ENCODE results near the gene TOR2A. TPM values are rescaled to one million over a fixed set of nuclear protein-coding genes. Genes with fewer than 3 reads are reported as not detected.
A peak's percentile ranks its signal among the peaks of the same experiment; 100 is the strongest.

The TOR2A gene
- total RNA-seq, 6 donors from 2014 or later = 11.4 to 27.2 (median 21.0) TPM

DNA sequence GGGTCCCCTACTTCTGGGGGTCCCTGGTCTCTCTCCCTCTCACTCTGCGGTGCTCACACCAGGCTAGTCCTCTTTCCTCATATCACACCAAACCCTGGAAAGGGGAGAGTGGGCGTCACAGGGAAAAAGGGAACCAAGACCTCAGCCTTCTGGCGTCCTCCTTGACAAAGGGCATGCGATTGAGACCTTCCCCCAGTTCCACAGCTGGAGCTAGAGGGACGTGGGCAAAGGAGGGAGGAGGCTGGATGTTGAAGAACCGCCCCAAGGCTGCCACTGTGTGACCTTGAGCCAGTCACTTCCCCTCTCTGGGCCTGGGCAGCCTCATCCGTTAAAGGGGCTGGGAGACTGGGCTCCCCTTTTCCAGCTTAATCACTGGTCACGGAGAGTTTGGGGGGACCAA, 18.5 kb upstream of the TOR2A start:
- H3K9me3 ChIP-seq = no peaks in the 10 kb centered on the region
- peak overlapping the region in 3 of 4 donors; percentile 56 to 89 (median 87) for H3K27ac ChIP-seq
- H3K4me1 ChIP-seq = peaks cover 4 to 26% (median 14%) of the 10 kb centered on the region in 4 donors
- H3K36me3 ChIP-seq = peaks cover 0 to 57% (median 35%) of the 10 kb centered on the region in 4 donors
- no peak for TF ChIP-seq EP300 (IDR thresholded peaks at IDR 0.05)
- TF ChIP-seq, protein P1, sequence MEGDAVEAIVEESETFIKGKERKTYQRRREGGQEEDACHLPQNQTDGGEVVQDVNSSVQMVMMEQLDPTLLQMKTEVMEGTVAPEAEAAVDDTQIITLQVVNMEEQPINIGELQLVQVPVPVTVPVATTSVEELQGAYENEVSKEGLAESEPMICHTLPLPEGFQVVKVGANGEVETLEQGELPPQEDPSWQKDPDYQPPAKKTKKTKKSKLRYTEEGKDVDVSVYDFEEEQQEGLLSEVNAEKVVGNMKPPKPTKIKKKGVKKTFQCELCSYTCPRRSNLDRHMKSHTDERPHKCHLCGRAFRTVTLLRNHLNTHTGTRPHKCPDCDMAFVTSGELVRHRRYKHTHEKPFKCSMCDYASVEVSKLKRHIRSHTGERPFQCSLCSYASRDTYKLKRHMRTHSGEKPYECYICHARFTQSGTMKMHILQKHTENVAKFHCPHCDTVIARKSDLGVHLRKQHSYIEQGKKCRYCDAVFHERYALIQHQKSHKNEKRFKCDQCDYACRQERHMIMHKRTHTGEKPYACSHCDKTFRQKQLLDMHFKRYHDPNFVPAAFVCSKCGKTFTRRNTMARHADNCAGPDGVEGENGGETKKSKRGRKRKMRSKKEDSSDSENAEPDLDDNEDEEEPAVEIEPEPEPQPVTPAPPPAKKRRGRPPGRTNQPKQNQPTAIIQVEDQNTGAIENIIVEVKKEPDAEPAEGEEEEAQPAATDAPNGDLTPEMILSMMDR (IDR thresholded peaks at IDR 0.05) = no peak
- TF ChIP-seq POLR2AphosphoS5 (IDR thresholded peaks at IDR 0.05) = no peak
- no peak for TF ChIP-seq POLR2A (IDR thresholded peaks at IDR 0.05)
- 59 to 64% methylated on average over 7 to 8 of the region's 8 CpGs for WGBS, 2 donors
- DNase-seq (no peak), ATAC-seq (ENCODE audit: low FRiP score in 2 of 2) (no peak)
- H3K27me3 ChIP-seq = peaks cover 0 to 16% (median 4%) of the 10 kb centered on the region in 4 donors
- H3K4me3 ChIP-seq = peak overlapping the region in 1 of 4 donors; percentile 47

DNA sequence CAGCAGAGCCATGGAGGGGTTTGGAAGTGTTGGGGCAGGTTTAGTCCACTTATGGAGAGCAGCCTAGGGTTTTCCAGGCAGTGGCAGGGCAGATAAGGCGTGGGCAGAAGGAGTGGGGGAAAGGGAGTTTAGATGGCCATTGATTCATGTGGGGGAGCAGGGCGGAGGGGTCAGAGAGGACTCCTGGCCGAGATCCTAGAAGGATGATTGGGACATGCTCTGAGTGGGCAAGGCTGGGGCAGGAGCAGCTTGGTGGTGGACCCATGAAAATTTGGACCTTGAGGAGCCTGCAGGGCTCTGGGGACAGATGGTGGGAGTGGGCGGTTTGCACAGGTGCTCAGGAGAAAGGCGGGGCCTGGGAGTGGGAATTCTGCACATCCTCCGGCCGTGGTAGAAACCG, 18.1 kb upstream of the TOR2A start:
- WGBS, 2 donors = 76 to 84% methylated on average over 7 to 8 of the region's 8 CpGs
- H3K9me3 ChIP-seq = no peaks in the 10 kb centered on the region
- peak overlapping the region in 2 of 4 donors; percentile 87 to 89 for H3K27ac ChIP-seq
- ATAC-seq (ENCODE audit: low FRiP score in 2 of 2) = no peak
- peaks cover 0 to 62% (median 40%) of the 10 kb centered on the region in 4 donors for H3K36me3 ChIP-seq
- H3K27me3 ChIP-seq = peaks cover 0 to 16% (median 4%) of the 10 kb centered on the region in 4 donors
- H3K4me3 ChIP-seq = no peak overlapping the region
- H3K4me1 ChIP-seq = peaks cover 4 to 21% (median 14%) of the 10 kb centered on the region in 4 donors
- DNase-seq = no peak
- no peak for TF ChIP-seq EP300 (IDR thresholded peaks at IDR 0.05)

DNA sequence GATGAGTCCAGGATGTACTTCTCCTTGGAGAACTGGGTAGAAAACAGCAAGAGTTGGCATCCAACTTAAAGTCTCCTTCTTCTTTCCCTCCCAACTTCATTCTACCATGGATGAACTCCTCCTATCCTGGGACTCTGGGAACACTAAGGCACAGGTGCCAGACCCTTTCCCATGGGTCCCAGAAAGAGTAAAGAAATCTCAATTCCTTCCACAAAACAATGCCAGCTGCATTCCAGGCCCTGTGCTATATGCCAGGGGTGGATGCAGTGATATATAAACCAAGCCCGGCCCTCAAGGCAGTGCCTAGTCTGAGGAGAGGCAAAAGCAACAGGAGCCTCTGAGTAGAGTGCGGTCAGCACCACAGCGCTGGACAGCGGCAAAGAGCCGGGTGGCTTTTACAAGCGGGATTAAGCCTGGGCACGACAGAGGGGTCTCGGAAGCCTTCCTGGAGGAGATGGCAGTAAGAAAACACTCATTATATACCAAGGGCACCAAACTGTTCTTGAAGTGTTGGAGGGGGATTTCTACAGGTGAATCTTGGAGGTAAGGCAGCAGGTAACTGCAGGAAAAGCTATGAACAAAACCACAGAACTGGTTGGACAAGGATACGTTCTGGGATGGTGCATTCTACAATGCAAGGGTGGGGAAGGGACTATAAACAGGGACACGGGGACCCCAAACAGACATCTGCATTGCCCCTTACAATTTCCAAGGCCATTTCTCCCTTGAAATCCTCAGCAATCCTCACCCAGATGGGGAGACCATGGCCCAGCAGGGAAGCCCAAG, 16.4 kb upstream of the TOR2A start:
- 47 to 56% methylated on average over 10 of the region's 10 CpGs for WGBS, 2 donors
- H3K27me3 ChIP-seq = peaks cover 0 to 16% (median 4%) of the 10 kb centered on the region in 4 donors

DNA sequence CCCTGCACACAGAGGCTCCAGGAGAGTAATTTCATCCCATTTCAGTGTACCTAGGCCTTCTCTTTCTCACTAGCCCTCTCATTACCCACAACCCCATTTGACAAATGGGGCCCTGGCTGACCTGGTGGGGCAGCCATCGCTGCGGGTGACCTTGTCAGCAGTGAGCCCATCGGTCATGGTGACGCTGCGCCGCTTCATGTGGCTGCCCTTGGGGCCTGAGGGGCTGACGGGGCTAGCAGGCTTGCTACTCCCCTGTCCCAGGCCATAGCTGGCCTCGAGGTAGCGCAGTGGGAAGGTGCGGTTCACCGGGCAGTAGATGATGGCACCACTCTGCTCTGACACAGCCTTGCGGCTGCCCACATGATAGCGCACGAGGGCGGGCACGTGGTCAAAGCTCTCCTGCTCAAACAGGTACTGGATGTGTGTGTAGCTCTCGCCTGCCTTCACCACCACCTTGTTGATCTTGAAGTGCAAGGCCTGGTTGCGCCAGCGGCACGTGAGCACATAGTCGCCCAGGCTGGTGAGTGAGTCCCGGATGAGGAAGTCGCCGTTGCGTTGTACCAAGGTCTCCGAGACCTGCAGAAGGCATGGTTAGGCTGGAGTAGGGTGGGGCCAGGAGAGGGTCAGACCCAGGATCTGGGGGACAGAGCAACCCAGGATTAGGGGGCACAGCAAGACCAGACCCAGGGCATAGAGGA, 14.1 kb upstream of the TOR2A start:
- peak overlapping the region in 1 of 4 donors; percentile 23 for H3K27ac ChIP-seq
- H3K9me3 ChIP-seq = no peaks in the 10 kb centered on the region
- peaks cover 0 to 7% (median 4%) of the 10 kb centered on the region in 4 donors for H3K4me1 ChIP-seq
- peaks cover 0 to 91% (median 64%) of the 10 kb centered on the region in 4 donors for H3K36me3 ChIP-seq
- peaks cover 0 to 4% (median 2%) of the 10 kb centered on the region in 4 donors for H3K27me3 ChIP-seq
- ATAC-seq (ENCODE audit: low FRiP score in 2 of 2) (no peak), DNase-seq (peak in 1 of 2 donors; percentile 65)
- TF ChIP-seq EP300 (IDR thresholded peaks at IDR 0.05) (no peak), POLR2AphosphoS5 (IDR thresholded peaks at IDR 0.05) (no peak), POLR2A (IDR thresholded peaks at IDR 0.05) (no peak)
- TF ChIP-seq, protein P1 (IDR thresholded peaks at IDR 0.05) = no peak
- no peak overlapping the region for H3K4me3 ChIP-seq
- WGBS, 2 donors = 87 to 96% methylated on average over 8 to 26 of the region's 26 CpGs

More for the DNA sequence above, 16.4 kb upstream of the TOR2A start:
- TF ChIP-seq POLR2A (IDR thresholded peaks at IDR 0.05) (no peak), POLR2AphosphoS5 (IDR thresholded peaks at IDR 0.05) (no peak), EP300 (IDR thresholded peaks at IDR 0.05) (no peak)
- TF ChIP-seq, protein P1 (IDR thresholded peaks at IDR 0.05) = no peak
- Histone ChIP-seq H3K9me3 (no peaks in the 10 kb centered on the region), H3K36me3 (peaks cover 0 to 74% (median 50%) of the 10 kb centered on the region in 4 donors), H3K4me1 (peaks cover 4 to 17% (median 12%) of the 10 kb centered on the region in 4 donors), H3K27ac (no peak overlapping the region), H3K4me3 (no peak overlapping the region)
- DNase-seq (no peak), ATAC-seq (ENCODE audit: low FRiP score in 2 of 2) (no peak)

DNA sequence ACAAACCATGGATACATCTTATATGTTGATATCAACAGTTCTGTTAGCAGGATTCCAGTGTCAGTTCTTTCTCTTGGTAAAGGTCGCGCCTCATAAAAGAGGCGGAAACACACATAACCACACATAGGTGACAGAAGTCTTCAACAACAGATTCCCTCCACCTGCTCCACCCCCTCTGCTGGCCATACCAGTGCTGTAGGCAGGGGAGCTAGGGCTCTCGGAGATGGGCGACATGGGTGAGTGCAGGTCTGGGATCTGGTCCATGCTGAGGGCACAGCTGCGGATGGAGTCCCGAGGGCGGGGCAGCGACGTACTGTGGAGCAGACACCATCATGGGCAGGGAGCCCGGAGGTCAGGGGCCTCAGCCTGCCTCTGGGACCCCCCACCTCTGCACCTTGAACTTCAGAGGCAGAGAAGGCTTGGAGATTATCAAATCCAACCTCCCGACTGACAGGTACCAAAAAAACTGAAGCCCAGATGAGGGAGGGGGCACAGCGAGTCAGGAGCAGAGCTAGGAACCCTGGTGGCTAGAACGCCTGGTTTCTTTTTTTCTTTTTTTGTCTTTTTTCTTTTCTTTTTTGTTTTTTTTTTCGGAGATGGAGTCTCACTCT, 12.0 kb upstream of the TOR2A start:
- no peak for ATAC-seq (ENCODE audit: low FRiP score in 2 of 2)
- no peak for TF ChIP-seq POLR2A (IDR thresholded peaks at IDR 0.05)
- TF ChIP-seq EP300 (IDR thresholded peaks at IDR 0.05) = no peak
- no peak for TF ChIP-seq POLR2AphosphoS5 (IDR thresholded peaks at IDR 0.05)
- TF ChIP-seq, protein P1 (IDR thresholded peaks at IDR 0.05) = no peak
- peak in 1 of 2 donors; percentile 72 for DNase-seq
- Histone ChIP-seq H3K9me3 (no peaks in the 10 kb centered on the region), H3K4me3 (no peak overlapping the region), H3K36me3 (peaks cover 0 to 100% (median 75%) of the 10 kb centered on the region in 4 donors), H3K27me3 (no peaks in the 10 kb centered on the region), H3K4me1 (peaks cover 0 to 11% (median 5%) of the 10 kb centered on the region in 4 donors), H3K27ac (peak overlapping the region in 1 of 4 donors; percentile 30)
- WGBS, 2 donors = 72 to 75% methylated on average over 14 to 15 of the region's 15 CpGs

Data from upper lobe of left lung (tissue), 6 donors.